HT-29 (cell line): Measurements from ENCODE around the gene OSBP. TPM values are rescaled to one million over a fixed set of nuclear protein-coding genes. Genes with fewer than 3 reads are reported as not detected.
"Not testable (repeated sequence)": the region's sequence is repeated elsewhere in the genome, so short reads cannot be mapped to it uniquely, and the experiment has no call there.

Source experiments
- DNase-seq: peaks from one replicate; pipeline ENCODE4 v3.0.0-alpha.2; 2015; ENCODE audit warnings: low spot score
- small RNA-seq: library from RNA; depleted of rRNA; stranded (forward); fragments of <200 nt; gene quantifications from one replicate; pipeline ENCODE3, GENCODE V24; 2014
- total RNA-seq: library from RNA; depleted of rRNA; stranded (reverse); fragments of >200 nt; shearing (Covaris generic); gene quantifications from 2 replicates; pipeline ENCODE4 v1.2.3, GENCODE V29; 2014; rRNA removed

OSBP gene
- total RNA-seq, 1 experiment from 2014 or later: 29.4 TPM

- no peak for DNase-seq
These were observed 62.3 kb downstream of the OSBP start for GRCh38 chr11:59553323-59553722.

- DNase-seq: no peak
These were observed 62.7 kb downstream of the OSBP start for GRCh38 chr11:59552844-59553243.

GRCh38 chr11:59551659-59552521 lies 63.7 kb downstream of the OSBP start:
- DNase-seq: peak; percentile 87

GRCh38 chr11:59550842-59551658 lies 64.5 kb downstream of the OSBP start:
- DNase-seq: peak; percentile 99

- peak; percentile 99 for DNase-seq
These were observed 65.2 kb downstream of the OSBP start for GRCh38 chr11:59550368-59550841.

- no peak for DNase-seq
These were observed 67.3 kb downstream of the OSBP start for GRCh38 chr11:59548309-59548656.

- DNase-seq: not testable (repeated sequence)
These were observed 67.8 kb downstream of the OSBP start for GRCh38 chr11:59547605-59548308.

- DNase-seq: peak; percentile 97
These were observed 70.2 kb downstream of the OSBP start for GRCh38 chr11:59545179-59546020.

- no peak for DNase-seq
These were observed 70.8 kb downstream of the OSBP start for GRCh38 chr11:59544869-59545178.

- not testable (repeated sequence) for DNase-seq
These were observed 71.9 kb downstream of the OSBP start for GRCh38 chr11:59543713-59544112.

GRCh38 chr11:59542142-59542810 lies 73.3 kb downstream of the OSBP start:
- no peak for DNase-seq

- no peak for DNase-seq
These were observed 80.9 kb downstream of the OSBP start for GRCh38 chr11:59534676-59535075.

GRCh38 chr11:59532620-59533019 lies 83.0 kb downstream of the OSBP start:
- no peak for DNase-seq

- no peak for DNase-seq
These were observed 86.9 kb downstream of the OSBP start for GRCh38 chr11:59528711-59529110.

Small RNA genes lying within 50 kb of the gene (small RNA-seq; reads per million reads assigned to genes)
- gene MIR3162: not detected

Other genes starting within 250 kb of the OSBP start
- gene OR5A2, start 189.4 kb downstream of the OSBP start, total RNA-seq: not detected in 2 replicates
- not detected in 2 replicates for gene OR5A1, start 179.3 kb downstream of the OSBP start, total RNA-seq
- gene OR4D6, start 158.8 kb downstream of the OSBP start, total RNA-seq: not detected in 2 replicates
- not detected in 2 replicates for gene OR4D10, start 142.5 kb downstream of the OSBP start, total RNA-seq
- not detected in 2 replicates for gene OR4D11, start 112.2 kb downstream of the OSBP start, total RNA-seq
- gene OR4D9, start 104.2 kb downstream of the OSBP start, total RNA-seq: not detected in 2 replicates
- 14.6 and 15.6 TPM in 2 replicates for gene PATL1, start 53.3 kb upstream of the OSBP start, total RNA-seq
- not detected in 2 replicates for gene OR10V1, start 98.1 kb upstream of the OSBP start, total RNA-seq
- 80.6 and 86.5 TPM in 2 replicates for gene STX3, start 139.6 kb upstream of the OSBP start, total RNA-seq
- 94.0 and 100 TPM in 2 replicates for gene MRPL16, start 195.0 kb upstream of the OSBP start, total RNA-seq
- not detected in 2 replicates for gene CBLIF, start 229.7 kb upstream of the OSBP start, total RNA-seq